ENCODE results near the gene RNF166.

DNA sequence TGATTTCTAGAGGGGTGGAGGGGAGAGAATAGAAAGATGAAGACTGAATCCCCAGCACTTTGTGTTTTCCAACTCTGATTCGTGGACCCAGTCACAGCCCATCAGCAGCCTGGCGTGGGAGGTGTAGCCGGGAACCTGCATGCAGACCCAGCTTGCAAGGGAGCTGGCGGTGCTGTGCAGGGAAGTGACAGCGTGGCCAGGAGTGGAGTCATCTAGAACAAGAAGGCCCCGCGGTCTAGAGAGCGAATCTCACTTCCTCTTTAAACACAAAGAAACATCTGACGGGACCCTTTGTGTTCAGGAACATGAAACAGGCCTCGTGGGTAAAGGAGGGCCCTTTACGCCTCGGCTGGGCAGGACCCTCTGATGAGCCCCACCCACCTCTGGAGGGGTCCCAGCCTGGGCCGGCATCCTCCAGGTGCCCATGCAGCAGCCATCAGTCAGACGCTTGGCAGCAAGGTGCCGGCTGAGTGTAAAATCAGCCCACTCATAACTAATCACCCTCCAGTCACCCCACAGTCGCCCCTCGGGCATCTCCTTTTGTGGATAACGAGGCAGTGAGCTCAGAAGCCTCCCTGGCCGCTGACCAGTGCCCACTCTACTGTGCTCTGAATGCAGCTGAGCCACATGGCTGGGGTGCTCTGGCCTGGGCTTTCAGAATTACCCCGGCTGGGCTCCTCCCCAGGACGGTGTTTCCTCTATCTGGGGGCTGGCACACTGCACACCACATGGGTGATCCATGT, 24.3 kb downstream of the RNF166 start:
- no peak for TF ChIP-seq TAF1 (IDR thresholded peaks at IDR 0.05; ENCODE audit: borderline replicate concordance, insufficient read depth, low read length)
- no peak for TF ChIP-seq SIN3A (IDR thresholded peaks at IDR 0.05; ENCODE audit: borderline replicate concordance, insufficient read depth, low read length)

Measured in PFSK-1 (cell line).